NCI-H345 treated with DMSO at 0.1 percent for 48 hours (cell line): ENCODE data around the gene RPRD1A.
A peak's percentile ranks its signal among the peaks of the same experiment; 100 is the strongest.
"Not testable (repeated sequence)": the region's sequence is repeated elsewhere in the genome, so short reads cannot be mapped to it uniquely, and the experiment has no call there.

Source experiments
- DNase-seq: peaks from one replicate; lab custom pipeline; 2025; ENCODE audit not compliant: unreplicated experiment; lab: John Stamatoyannopoulos, UW

The RPRD1A gene

GRCh38 chr18:36078751-36079529 is 11.6 kb upstream of the RPRD1A start:
- DNase-seq, result no peak

DNA sequence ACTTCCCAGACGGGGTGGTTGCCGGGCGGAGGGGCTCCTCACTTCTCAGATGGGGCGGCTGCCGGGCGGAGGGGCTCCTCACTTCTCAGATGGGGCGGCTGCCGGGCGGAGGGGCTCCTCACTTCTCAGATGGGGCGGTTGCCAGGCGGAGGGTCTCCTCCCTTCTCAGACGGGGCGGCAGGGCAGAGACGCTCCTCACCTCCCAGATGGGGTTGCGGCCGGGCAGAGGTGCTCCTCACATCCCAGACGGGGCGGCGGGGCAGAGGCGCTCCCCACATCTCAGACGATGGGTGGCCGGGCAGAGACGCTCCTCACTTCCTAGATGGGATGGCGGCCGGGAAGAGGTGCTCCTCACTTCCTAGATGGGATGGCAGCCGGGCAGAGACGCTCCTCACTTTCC is 10.4 kb upstream of the RPRD1A start:
- DNase-seq, result not testable (repeated sequence)

GRCh38 chr18:36075862-36076587 is 8.7 kb upstream of the RPRD1A start:
- DNase-seq, result peak; percentile 81

GRCh38 chr18:36074435-36074834 is 7.1 kb upstream of the RPRD1A start:
- DNase-seq, result no peak

- no peak for DNase-seq
Observed at GRCh38 chr18:36073676-36074075, 6.3 kb upstream of the RPRD1A start.

- DNase-seq, result not testable (repeated sequence)
Observed at GRCh38 chr18:36072406-36072805, 5.0 kb upstream of the RPRD1A start.

DNA sequence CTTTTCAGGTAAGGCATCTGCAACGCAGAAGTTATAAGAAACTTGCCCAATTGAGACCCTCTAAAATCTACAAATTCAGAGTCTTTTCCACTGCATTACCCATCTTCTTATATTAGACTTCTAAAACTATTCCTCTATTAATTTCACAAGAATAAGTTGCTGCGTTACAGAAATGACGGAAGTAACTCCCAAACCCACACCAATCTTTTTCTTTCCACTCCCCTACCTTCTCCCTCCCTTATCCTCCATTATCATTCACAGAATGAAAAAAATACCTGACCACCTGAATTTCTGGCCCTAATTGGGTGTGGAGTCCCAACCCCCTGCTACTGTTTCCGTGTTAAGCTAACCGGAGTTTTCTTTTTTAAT is 689 bp downstream of the RPRD1A start:
- no peak for DNase-seq

GRCh38 chr18:36066001-36066400 is 1.4 kb downstream of the RPRD1A start:
- DNase-seq, result no peak

GRCh38 chr18:36064809-36065079 is 2.6 kb downstream of the RPRD1A start:
- DNase-seq, result not testable (repeated sequence)

- DNase-seq, result no peak
Observed at GRCh38 chr18:36064027-36064808, 3.1 kb downstream of the RPRD1A start.

DNA sequence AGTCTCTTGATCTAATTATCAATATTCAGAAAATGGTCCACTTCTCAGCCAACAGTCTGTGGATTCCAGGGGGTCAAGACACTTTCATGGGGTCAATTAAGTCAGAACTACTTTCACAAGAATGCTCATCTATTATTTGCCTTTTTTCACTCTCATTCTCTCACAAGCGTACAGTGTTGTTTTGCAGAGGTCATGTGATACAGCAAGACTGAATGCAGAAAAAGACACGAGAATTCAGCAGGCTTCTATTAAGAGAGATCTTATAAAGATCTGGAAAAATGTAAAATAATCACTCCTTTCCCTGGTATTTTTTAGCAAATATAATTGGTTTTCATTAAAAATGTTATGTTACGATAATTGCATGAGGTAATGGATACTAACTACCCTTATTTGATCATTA is 8.7 kb downstream of the RPRD1A start:
- DNase-seq, result no peak

DNA sequence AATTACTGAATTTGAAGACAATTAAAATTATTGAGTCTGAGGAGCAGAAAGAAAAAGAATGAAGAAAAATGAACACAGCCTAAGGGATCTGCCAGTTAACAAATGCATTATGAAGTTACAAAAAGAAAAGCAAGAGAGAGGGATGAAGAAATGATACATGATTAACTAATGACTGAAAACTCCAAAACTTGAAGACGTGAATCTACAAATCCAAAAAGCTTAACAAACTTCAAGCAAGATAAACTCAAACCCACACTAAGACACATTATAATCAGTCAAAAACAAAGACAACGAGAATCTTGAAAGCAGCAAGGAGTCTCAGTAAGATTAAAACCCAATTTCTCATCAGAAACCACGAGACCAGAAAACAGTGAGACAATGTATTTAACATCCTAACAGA is 15.6 kb downstream of the RPRD1A start:
- no peak for DNase-seq

GRCh38 chr18:36050479-36050878 is 16.9 kb downstream of the RPRD1A start:
- no peak for DNase-seq

DNA sequence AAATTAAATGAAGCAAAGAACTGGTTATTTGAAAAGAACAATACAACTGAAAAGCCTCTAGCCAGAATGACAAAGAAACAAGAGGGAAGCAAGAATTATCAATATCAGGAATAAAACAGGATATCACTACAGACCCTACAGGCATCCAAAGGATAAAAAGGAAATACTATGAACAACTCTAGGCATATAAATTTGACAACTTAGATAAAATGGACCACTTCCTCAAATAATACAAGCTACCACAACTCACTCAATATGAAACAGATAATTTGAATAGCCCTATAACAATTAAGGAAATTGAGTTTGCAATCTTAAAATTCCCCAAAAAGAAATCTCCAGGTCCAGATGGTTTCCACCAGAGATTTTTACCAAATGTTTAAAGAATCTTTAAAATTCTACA is 19.8 kb downstream of the RPRD1A start:
- DNase-seq, result no peak

GRCh38 chr18:36046898-36047297 is 20.5 kb downstream of the RPRD1A start:
- DNase-seq, result no peak

- no peak for DNase-seq
Observed at GRCh38 chr18:36045241-36045991, 21.9 kb downstream of the RPRD1A start.

- DNase-seq, result no peak
Observed at GRCh38 chr18:36043153-36043552, 24.2 kb downstream of the RPRD1A start.

DNA sequence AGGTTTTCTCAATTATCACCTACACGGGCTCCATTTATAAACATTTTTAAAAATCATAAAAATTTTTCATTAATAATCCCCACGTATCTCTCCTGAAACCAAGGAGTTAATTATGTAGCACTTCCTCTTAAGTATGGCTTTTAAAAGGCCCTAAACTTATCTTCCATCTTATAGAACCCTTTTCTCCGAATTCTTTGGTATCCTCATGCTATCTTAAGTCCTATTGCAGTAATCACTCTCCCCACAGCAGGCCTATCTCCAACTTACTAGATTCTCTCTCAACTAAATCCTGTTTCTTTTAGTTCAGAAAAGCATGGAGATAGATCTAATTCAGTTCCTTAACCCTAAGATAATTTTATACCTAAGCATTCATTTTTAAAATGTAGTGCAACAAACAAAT is 26.2 kb downstream of the RPRD1A start:
- no peak for DNase-seq

- no peak for DNase-seq
Observed at GRCh38 chr18:36038102-36038663, 29.2 kb downstream of the RPRD1A start.

DNA sequence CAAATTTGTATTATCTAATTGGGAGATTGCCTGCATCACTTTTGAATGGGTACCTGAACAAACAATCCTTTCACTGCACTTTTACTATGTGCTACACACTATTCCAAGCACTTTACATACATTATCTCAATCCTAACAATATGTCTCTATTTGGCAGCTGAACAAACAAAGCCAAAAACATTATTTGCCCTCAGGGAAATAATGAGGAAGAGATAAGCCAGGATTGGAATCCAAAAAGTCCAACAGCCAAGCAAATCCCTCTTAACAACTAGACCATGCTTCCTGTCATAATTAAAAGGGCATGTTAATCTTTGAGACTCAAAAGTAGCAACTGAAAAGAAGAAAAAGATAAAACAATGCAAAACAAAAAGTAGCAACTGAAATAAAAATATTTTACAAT is 32.1 kb downstream of the RPRD1A start:
- peak; percentile 96 for DNase-seq

DNA sequence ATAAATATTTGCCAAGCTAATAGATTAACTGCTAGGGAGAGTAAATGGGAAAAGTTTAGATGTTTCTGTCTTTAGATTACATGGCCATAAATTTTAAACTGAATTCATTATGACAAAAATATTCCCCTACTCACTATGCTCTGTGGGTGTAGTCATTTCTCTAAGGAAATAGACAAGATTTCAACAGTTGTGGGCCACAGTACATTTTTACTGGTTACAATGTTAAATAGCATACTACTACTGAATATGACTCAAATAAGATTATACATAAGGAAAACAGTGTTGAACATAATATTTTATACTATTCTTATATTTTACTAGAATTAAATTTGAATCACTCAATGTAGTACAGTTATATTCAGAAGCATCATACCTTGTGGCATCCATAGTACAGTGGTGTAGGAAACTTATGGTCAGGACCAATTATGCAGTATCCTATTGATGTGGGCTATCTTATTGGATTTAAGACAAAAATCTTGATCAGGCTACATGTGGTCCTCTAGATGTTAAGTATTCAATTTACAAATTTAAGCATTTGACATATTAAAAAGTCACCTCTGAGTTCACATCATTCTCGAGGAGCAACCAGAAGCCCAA is 33.0 kb downstream of the RPRD1A start:
- DNase-seq, result peak; percentile 29
